Kidney epithelial cell (primary cell): ENCODE data around the gene THPO. TPM values are rescaled to one million over a fixed set of nuclear protein-coding genes. Genes with fewer than 3 reads are reported as not detected.

ENCODE experiments used
- DNase-seq: peaks from one replicate; pipeline ENCODE4 v3.0.0-alpha.2; 2010; ENCODE audit warnings: low read depth
- H3K27me3 ChIP-seq: 2 replicates; pipeline ENCODE4 v1.6.0; 2011; ENCODE audit warnings: low read length; ENCODE audit not compliant: control insufficient read depth, insufficient read depth
- H3K36me3 ChIP-seq: 2 replicates; pipeline ENCODE4 v1.5.1; 2011; ENCODE audit warnings: low read length; ENCODE audit not compliant: control insufficient read depth, insufficient read depth
- H3K4me3 ChIP-seq: 2 replicates; pipeline ENCODE4 v1.5.1; 2011; ENCODE audit warnings: low read depth, mild to moderate bottlenecking, control low read depth, low read length
- CTCF ChIP-seq: IDR thresholded peaks from 2 replicates; pipeline ENCODE4 v1.5.1; 2011; ENCODE audit warnings: mild to moderate bottlenecking, moderate library complexity, low read length, control low read depth, inconsistent platforms; ENCODE audit not compliant: insufficient read depth, poor library complexity, severe bottlenecking
- total RNA-seq: library from RNA; depleted of rRNA; stranded (reverse); fragments of >200 nt; gene quantifications from 2 replicates; pipeline ENCODE4 v1.2.3, GENCODE V29; 2015

Gene THPO
- total RNA-seq: 0.25 TPM in 1 of 2 replicates, not detected in the other

DNA sequence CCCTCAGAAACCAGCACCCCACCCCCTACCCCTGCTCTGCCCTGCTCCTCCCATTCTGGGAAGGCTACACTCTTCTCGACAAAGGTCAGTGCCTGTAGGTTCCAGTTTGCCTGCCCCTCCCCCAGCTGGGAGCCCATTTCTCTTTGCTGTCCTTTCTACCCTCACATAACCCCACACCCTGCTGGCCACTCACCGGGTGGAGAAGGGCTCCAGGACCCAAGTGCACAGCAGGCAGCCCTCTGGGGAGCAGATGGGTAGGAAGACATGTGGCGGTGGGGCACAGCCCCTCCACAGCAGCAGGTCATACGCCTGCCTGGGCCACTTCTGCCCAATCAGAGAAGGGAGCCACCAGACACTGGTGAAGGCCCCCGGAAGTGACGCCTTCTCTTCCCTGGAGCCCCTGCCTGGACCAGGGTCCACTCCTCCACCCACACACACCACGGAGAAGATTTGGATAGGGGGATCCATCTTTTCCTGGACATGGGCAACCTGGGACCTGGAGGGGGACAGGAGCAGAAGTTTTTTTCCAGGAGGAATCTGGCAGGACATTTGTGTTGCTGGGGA is at the start of gene THPO:
TSS of gene THPO (minus strand) at position 326 of the 564 bp plus-strand sequence. CDS start 1,948 bp downstream, outside the sequence.
- DNase-seq: no peak
- H3K27me3 ChIP-seq: peaks cover 67% of the 10 kb centered on the region

GRCh38 chr3:184426691-184427141 is 48.7 kb upstream of the THPO start:
- DNase-seq: no peak
- Histone ChIP-seq H3K27me3 (no peaks in the 10 kb centered on the region), H3K36me3 (no peaks in the 10 kb centered on the region), H3K4me3 (no peak overlapping the region)
- no peak for TF ChIP-seq CTCF

More for the DNA sequence above, at the start of gene THPO:
- Histone ChIP-seq H3K36me3 (no peaks in the 10 kb centered on the region), H3K4me3 (no peak within 1 kb of the TSS)
- no peak for TF ChIP-seq CTCF

- H3K36me3 ChIP-seq: no peaks in the 10 kb centered on the region
- H3K4me3 ChIP-seq: no peak overlapping the region
- no peak for TF ChIP-seq CTCF
- peaks cover 2% of the 10 kb centered on the region for H3K27me3 ChIP-seq
- DNase-seq: no peak
These were observed 45.6 kb upstream of the THPO start for GRCh38 chr3:184423561-184423960.

- no peaks in the 10 kb centered on the region for H3K36me3 ChIP-seq
- TF ChIP-seq CTCF: no peak
- no peak overlapping the region for H3K4me3 ChIP-seq
- peaks cover 2% of the 10 kb centered on the region for H3K27me3 ChIP-seq
- DNase-seq: no peak
These were observed 41.2 kb upstream of the THPO start for GRCh38 chr3:184419171-184419570.

DNA sequence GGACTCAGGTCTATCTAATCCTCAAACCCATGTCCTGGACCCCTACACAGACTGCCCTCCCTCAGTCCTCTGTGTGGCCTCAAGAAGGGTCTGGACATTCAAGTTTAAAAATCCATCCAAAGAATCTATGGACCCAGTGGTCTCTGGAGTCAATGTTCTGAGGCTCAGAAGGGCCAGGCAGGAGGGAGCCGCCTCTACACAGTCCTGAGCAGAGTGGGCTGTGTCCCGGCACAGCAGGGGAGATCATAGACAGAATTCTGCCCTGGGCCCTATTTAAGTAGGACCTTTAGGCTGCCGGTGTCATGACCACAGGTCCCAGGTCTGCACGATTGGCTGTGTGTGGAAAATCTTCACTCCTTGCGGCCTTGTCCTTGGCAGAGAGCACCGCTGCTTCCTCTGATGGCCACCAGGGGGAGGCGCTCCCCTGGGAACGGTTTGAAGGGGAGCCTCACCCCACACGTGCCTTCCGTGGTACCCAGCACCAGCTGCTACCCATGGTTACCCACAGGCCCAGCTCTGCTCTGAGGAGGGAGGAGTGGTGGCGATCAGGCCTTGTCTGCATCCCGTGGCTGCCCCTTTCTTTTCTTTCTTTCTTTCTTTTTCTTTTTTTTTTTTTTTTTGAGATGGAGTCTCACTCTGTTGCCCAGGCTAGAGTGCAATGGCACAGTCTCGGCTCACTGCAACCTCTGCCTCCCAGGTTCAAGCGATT is 39.8 kb upstream of the THPO start:
- peak; percentile 1 for DNase-seq
- peaks cover 2% of the 10 kb centered on the region for H3K27me3 ChIP-seq
- peak; percentile 94 for TF ChIP-seq CTCF
- H3K4me3 ChIP-seq: no peak overlapping the region
- H3K36me3 ChIP-seq: no peaks in the 10 kb centered on the region

DNA sequence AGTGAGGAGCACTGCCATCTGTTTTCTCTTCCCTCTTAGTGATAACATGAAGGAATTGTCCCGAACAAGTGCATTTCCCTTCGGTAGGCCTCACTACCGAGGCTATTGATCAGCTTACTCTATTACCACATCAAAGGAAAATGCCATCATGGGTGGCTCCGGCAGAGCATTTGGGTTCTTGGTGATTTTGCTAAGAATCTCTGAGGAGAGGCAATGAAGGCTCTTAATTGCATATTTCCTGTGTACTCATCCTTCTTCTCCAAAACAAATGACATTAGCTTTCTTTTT is 37.1 kb upstream of the THPO start:
- Histone ChIP-seq H3K4me3 (no peak overlapping the region), H3K27me3 (peaks cover 2% of the 10 kb centered on the region), H3K36me3 (no peaks in the 10 kb centered on the region)
- TF ChIP-seq CTCF: no peak
- DNase-seq: no peak
